ENCODE data around the gene TTLL8. TPM values are rescaled to one million over a fixed set of nuclear protein-coding genes. Genes with fewer than 3 reads are reported as not detected.

The TTLL8 gene
- total RNA-seq, result not detected
- not detected for polyA plus RNA-seq
- 0 to 0.08 (median 0) reads per million in 6 experiments for total RNA-seq

DNA sequence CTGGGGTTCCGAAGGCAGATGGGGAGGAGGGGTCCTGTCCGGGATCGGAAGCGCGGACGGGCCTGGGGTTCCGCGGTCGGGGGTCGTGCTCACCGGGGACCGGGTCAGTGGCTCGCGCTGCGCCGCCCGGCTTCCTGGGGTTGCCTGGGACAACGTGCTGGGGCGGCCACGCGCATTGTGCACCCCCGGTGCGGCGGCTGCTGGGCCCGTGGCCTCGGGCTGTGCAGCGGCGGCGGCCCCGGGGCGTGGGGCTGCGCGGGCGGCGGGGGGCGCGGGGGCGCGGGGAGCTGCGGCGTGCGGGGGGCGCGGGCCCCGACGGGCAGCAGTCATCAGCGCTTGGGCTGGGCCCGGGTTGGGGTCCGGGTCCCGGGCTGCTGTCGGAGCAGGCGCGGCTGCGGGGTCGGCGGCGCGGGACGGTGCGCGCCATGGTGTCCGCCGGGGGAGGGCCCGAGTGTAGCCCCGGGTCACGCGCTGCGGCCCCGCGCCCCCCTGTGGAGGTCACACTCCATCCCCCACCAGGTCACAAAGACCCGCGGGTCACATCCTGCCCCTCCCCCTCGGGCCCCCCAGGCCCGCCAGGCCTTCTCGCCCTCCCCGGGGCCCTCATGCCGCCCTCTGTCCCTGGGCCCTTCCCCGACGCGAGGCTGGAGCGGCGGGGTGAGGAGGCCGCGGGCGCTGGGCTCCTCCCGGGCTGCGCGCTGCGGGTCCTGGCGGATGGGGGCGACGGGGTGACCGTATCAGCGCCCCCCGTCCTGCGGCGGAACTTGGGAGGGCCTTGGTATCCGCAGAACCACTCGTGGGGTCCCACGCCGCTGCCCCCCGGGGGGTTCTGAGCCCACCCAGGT is at the start of gene TTLL8:
TTLL8 (minus strand) TSS at position 238 of the 845 bp plus-strand sequence.
- Mint-ChIP-seq H3K27ac (no peak within 1 kb of the TSS), H3K9me3 (peaks cover 0 to 10% (median under 1%) of the 10 kb centered on the region in 9 donors), H3K4me1 (peaks cover 0 to 1% (median 0%) of the 10 kb centered on the region in 4 donors), H3K4me3 (peak within 1 kb of the TSS in 5 of 10 donors; percentile 33 to 69 (median 45)), H3K27me3 (peaks cover 11 to 58% (median 18%) of the 10 kb centered on the region in 5 donors), H3K36me3 (peaks cover 0 to 5% (median 0%) of the 10 kb centered on the region in 3 donors)
- ATAC-seq (peak in 1 of 2 donors; percentile 23), DNase-seq (no peak)
- POLR2A ChIA-PET, result no interaction called here

DNA sequence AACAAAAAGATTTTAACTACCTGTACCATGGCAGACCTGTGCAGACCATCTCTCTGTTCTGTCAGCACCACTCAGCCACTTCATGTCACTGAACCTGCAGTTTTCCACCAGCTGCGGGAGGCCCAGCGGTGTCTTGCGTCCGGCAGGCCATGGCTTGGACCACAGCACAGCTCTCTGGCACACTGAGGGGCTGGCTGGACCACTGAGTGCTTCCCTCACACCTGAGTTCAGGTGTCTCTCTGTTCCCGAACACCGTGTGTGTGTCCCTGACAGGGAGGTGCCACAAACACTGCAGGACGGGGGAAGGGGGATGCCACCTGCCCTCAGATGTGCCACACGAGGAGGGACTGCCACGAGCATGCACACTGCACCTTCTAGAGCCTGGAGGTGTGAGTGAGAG is 49.4 kb upstream of the TTLL8 start:
- POLR2A ChIA-PET, result no interaction called here
- no peaks in the 10 kb centered on the region for H3K36me3 Mint-ChIP-seq
- no peak overlapping the region for H3K4me3 Mint-ChIP-seq
- H3K27ac Mint-ChIP-seq, result no peak overlapping the region
- no peak for ATAC-seq
- peaks cover 0 to under 1% (median 0%) of the 10 kb centered on the region in 5 donors for H3K27me3 Mint-ChIP-seq
- H3K9me3 Mint-ChIP-seq, result no peaks in the 10 kb centered on the region
- DNase-seq, result no peak
- H3K4me1 Mint-ChIP-seq, result peaks cover 11 to 27% (median 19%) of the 10 kb centered on the region in 4 donors

- ATAC-seq, result peak; percentile 71 to 83
- Mint-ChIP-seq H3K4me3 (peak overlapping the region; percentile 51 to 80 (median 64)), H3K27ac (peak overlapping the region in 8 of 10 donors; percentile 3 to 72 (median 36)), H3K4me1 (peaks cover 5 to 17% (median 10%) of the 10 kb centered on the region in 4 donors), H3K9me3 (no peaks in the 10 kb centered on the region), H3K36me3 (no peaks in the 10 kb centered on the region), H3K27me3 (no peaks in the 10 kb centered on the region)
- DNase-seq, result peak in 3 of 10 donors; percentile 7 to 10 (median 8)
- POLR2A ChIA-PET, result no interaction called here
These were observed 47.4 kb upstream of the TTLL8 start for GRCh38 chr22:50105208-50106100.

DNA sequence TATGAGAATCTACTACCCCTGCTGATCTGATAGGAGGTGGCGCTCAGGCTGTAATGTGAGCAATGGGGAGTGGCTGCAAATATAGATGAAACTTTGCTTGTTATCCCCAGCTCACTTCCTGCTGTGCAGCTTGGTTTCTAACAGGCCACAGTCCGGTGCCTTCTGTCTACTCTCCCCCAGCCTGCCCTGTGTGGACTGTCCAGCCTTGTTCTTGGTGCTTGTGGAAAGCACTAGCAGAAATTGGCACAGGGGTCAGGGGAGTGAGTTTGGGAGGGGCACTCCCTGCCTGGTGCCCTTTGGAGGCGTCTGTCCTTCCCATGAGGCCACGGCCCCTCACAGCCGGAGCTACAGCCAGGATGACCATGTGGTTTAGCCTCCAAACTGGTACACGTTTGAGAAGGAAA is 46.0 kb upstream of the TTLL8 start:
- no peak overlapping the region for H3K27ac Mint-ChIP-seq
- no peaks in the 10 kb centered on the region for H3K9me3 Mint-ChIP-seq
- H3K27me3 Mint-ChIP-seq, result peaks cover 0 to 5% (median 1%) of the 10 kb centered on the region in 5 donors
- ATAC-seq (no peak), DNase-seq (no peak)
- no peaks in the 10 kb centered on the region for H3K36me3 Mint-ChIP-seq
- H3K4me1 Mint-ChIP-seq, result peaks cover 5 to 17% (median 10%) of the 10 kb centered on the region in 4 donors
- POLR2A ChIA-PET, result no interaction called here
- no peak overlapping the region for H3K4me3 Mint-ChIP-seq

GRCh38 chr22:50102946-50103345 is 44.8 kb upstream of the TTLL8 start:
- H3K4me1 Mint-ChIP-seq, result peaks cover 5 to 17% (median 10%) of the 10 kb centered on the region in 4 donors
- DNase-seq, result no peak
- ATAC-seq, result no peak
- peak overlapping the region in 1 of 10 donors; percentile 51 for H3K27ac Mint-ChIP-seq
- no peak overlapping the region for H3K4me3 Mint-ChIP-seq
- no peaks in the 10 kb centered on the region for H3K9me3 Mint-ChIP-seq
- H3K27me3 Mint-ChIP-seq, result peaks cover 2 to 15% (median 3%) of the 10 kb centered on the region in 5 donors
- no peaks in the 10 kb centered on the region for H3K36me3 Mint-ChIP-seq
- POLR2A ChIA-PET, result no interaction called here

GRCh38 chr22:50101870-50102565 is 43.9 kb upstream of the TTLL8 start:
- H3K4me3 Mint-ChIP-seq, result no peak overlapping the region
- peak overlapping the region in 2 of 10 donors; percentile 10 to 17 for H3K27ac Mint-ChIP-seq
- ATAC-seq (no peak), DNase-seq (no peak)
- POLR2A ChIA-PET, result no interaction called here
- no peaks in the 10 kb centered on the region for H3K36me3 Mint-ChIP-seq
- peaks cover 2 to 15% (median 3%) of the 10 kb centered on the region in 5 donors for H3K27me3 Mint-ChIP-seq
- H3K9me3 Mint-ChIP-seq, result no peaks in the 10 kb centered on the region
- peaks cover 5 to 17% (median 10%) of the 10 kb centered on the region in 4 donors for H3K4me1 Mint-ChIP-seq

DNA sequence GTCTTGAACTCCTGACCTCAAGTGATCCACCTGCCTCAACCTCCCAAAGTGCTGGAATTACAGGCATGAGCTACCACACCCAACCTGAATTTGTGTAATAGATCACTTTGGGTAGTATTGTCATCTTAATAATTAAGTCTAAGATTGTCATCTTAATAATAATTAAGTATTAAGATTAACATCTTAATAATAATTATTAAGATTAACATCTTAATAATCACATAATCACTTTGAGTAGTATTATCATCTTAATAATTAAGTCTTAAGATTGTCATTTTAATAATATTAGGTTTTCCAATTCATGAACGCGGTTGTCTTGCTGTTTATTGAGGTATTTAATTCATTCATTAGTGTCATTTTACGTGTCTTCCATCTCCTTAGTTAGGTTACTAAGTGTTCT is 40.0 kb upstream of the TTLL8 start:
- DNase-seq (no peak), ATAC-seq (no peak)
- peaks cover 3 to 18% (median 11%) of the 10 kb centered on the region in 5 donors for H3K27me3 Mint-ChIP-seq
- no peaks in the 10 kb centered on the region for H3K36me3 Mint-ChIP-seq
- H3K27ac Mint-ChIP-seq, result no peak overlapping the region
- H3K4me1 Mint-ChIP-seq, result peaks cover 0 to 9% (median 2%) of the 10 kb centered on the region in 4 donors
- no peaks in the 10 kb centered on the region for H3K9me3 Mint-ChIP-seq
- H3K4me3 Mint-ChIP-seq, result no peak overlapping the region
- POLR2A ChIA-PET, result no interaction called here

DNA sequence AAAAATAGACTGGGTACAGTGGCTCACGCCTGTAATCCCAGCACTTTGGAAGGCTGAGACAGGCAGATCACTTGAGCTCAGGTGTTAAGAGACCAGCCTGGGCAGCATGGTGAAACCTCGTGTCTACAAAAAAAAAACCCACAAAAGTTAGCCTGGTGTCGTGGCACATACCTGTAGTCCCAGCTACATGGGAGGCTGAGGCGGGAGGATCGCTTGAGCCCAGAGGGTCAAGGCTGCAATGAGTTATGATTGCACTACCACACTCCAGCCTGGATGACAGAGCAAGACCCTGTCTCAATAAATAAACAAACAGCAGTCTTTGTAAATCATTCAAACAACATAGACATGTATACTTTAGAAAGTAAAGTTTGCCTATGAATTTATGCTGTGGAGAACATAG is 34.2 kb upstream of the TTLL8 start:
- H3K9me3 Mint-ChIP-seq, result peaks cover 0 to 3% (median 0%) of the 10 kb centered on the region in 9 donors
- ATAC-seq (no peak), DNase-seq (no peak)
- no peaks in the 10 kb centered on the region for H3K36me3 Mint-ChIP-seq
- no peak overlapping the region for H3K4me3 Mint-ChIP-seq
- no peak overlapping the region for H3K27ac Mint-ChIP-seq
- peaks cover 0 to 2% (median under 1%) of the 10 kb centered on the region in 4 donors for H3K4me1 Mint-ChIP-seq
- POLR2A ChIA-PET, result no interaction called here
- H3K27me3 Mint-ChIP-seq, result peaks cover 2 to 19% (median 5%) of the 10 kb centered on the region in 5 donors

GRCh38 chr22:50091092-50091768 is 33.1 kb upstream of the TTLL8 start:
- Mint-ChIP-seq H3K27ac (no peak overlapping the region), H3K27me3 (peaks cover 4 to 15% (median 8%) of the 10 kb centered on the region in 5 donors), H3K36me3 (no peaks in the 10 kb centered on the region), H3K4me3 (no peak overlapping the region), H3K9me3 (peaks cover 0 to 3% (median 0%) of the 10 kb centered on the region in 9 donors), H3K4me1 (peaks cover 0 to 4% (median 1%) of the 10 kb centered on the region in 4 donors)
- DNase-seq, result no peak
- no peak for ATAC-seq
- POLR2A ChIA-PET, result no interaction called here

DNA sequence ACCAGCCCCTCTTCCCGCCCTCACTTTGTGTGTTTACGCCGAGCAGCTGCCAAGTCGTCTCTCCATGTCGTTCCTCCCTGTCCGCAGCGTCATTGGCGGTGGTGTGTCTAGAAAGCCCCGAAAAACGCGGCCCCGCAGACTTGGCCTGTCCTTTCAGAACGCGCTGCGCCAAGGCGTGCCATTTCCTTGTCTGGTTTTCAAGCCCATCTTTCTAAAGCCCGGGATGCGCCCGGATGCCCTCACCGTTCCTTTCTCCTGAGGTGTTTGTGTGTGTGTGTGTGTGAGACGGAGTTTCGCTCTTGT is 32.3 kb upstream of the TTLL8 start:
- POLR2A ChIA-PET, result no interaction called here
- H3K27ac Mint-ChIP-seq, result no peak overlapping the region
- H3K4me3 Mint-ChIP-seq, result no peak overlapping the region
- ATAC-seq (no peak), DNase-seq (no peak)
- no peaks in the 10 kb centered on the region for H3K36me3 Mint-ChIP-seq
- peaks cover 0 to 3% (median 0%) of the 10 kb centered on the region in 9 donors for H3K9me3 Mint-ChIP-seq
- peaks cover 0 to 8% (median 1%) of the 10 kb centered on the region in 4 donors for H3K4me1 Mint-ChIP-seq
- peaks cover 4 to 13% (median 8%) of the 10 kb centered on the region in 5 donors for H3K27me3 Mint-ChIP-seq

DNA sequence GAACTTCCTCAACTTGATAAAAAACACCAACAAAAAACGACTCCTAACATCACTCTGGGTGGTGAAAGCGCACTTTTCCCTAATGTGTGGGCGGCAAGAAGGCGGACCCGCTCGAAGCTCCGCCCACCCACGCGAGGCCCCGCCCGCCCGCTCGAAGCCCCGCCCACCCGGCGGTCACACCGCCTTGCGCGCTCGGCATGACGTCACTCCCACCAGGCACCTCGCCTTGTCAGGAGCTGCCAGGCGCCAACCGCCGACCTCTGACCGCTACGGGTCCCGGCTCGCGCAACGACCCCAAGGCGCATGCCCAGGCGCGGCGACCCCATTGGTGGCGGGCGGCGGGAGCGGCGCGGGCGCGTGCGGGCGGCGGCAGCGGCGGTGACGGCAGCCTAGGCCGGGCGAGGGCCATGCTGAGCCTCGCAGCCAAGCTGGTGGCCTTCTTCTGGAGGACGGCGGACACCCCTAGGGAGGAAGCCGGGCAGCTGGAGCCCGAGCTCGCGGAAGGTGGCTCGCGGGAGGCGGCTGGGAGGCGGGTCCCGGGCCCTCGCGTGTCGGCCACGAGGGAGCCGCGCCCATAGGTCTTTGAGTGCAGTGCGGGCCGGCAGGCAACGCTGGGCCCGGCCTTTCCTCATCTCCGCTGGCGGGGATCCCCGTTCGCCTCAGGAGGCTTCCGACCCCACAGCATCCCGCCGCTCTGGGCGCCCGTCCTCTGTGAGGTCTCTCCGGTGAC is 31.7 kb upstream of the TTLL8 start, which contains the start of gene MOV10L1:
MOV10L1 (plus strand) TSS at position 325 of the 730 bp plus-strand sequence; CDS start at position 408, 83 bp downstream.
- no peaks in the 10 kb centered on the region for H3K36me3 Mint-ChIP-seq
- no peak within 1 kb of the TSS for H3K4me3 Mint-ChIP-seq
- H3K27ac Mint-ChIP-seq, result no peak within 1 kb of the TSS
- peaks cover 4 to 10% (median 8%) of the 10 kb centered on the region in 5 donors for H3K27me3 Mint-ChIP-seq
- peak in 2 of 10 donors; percentile 22 to 28 for DNase-seq
- H3K4me1 Mint-ChIP-seq, result peaks cover 0 to 12% (median 1%) of the 10 kb centered on the region in 4 donors
- H3K9me3 Mint-ChIP-seq, result peaks cover 0 to 3% (median 0%) of the 10 kb centered on the region in 9 donors
- POLR2A ChIA-PET, result no interaction called here
- peak in 1 of 2 donors; percentile 22 for ATAC-seq
